Lower leg skin (tissue), 3 donors: ENCODE data around the gene C22orf39.

Source experiments
- POLR2A ChIP-seq, 2 donors: fragments of 450-650 bp; IDR thresholded peaks; one replicate each; pipeline ENCODE4 v1.6.1; 2016 to 2017; ENCODE audit warnings: antibody characterized with exemption in 2 of 2, mild to moderate bottlenecking in 1 of 2, moderate library complexity in 1 of 2
- TF ChIP-seq, protein P1 (sequence below), 3 donors: fragments of 450-650 bp; IDR thresholded peaks; one replicate each; pipeline ENCODE4 v1.5.1; 2016; ENCODE audit warnings: antibody characterized with exemption in 3 of 3, mild to moderate bottlenecking in 3 of 3, moderate library complexity in 2 of 3

DNA sequence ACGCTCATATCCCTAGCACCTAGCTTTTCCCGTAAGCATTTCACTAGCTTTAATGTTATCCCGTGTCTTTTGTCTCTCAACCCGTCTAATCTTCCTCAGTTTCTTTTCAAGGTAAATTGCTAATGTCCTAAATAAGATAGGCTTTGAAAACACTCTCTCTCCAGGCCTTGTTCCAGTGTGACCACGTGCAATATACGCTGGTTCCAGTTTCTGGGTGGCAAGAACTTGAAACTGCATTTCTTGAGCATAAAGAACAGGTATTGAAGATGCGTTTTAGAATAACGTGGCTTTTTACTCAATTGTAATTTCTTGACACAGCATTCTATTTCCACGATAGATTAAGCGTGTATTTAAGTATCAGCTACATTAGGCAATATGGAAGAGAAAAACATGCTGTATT is 33.3 kb upstream of the C22orf39 start:
- TF ChIP-seq, protein P1, sequence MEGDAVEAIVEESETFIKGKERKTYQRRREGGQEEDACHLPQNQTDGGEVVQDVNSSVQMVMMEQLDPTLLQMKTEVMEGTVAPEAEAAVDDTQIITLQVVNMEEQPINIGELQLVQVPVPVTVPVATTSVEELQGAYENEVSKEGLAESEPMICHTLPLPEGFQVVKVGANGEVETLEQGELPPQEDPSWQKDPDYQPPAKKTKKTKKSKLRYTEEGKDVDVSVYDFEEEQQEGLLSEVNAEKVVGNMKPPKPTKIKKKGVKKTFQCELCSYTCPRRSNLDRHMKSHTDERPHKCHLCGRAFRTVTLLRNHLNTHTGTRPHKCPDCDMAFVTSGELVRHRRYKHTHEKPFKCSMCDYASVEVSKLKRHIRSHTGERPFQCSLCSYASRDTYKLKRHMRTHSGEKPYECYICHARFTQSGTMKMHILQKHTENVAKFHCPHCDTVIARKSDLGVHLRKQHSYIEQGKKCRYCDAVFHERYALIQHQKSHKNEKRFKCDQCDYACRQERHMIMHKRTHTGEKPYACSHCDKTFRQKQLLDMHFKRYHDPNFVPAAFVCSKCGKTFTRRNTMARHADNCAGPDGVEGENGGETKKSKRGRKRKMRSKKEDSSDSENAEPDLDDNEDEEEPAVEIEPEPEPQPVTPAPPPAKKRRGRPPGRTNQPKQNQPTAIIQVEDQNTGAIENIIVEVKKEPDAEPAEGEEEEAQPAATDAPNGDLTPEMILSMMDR (IDR thresholded peaks at IDR 0.05) = no peak
- TF ChIP-seq POLR2A (IDR thresholded peaks at IDR 0.05) = no peak
